K562 (cell line): ENCODE data around the gene GLDN. TPM values are rescaled to one million over a fixed set of nuclear protein-coding genes. Genes with fewer than 3 reads are reported as not detected.

Source experiments
- ATAC-seq: fragments of 200-7000 bp; cut with Tn5 transposase; 3 replicates; pipeline ENCODE4 v1.9.1; 2020; ENCODE audit warnings: moderate library complexity
- BruUV-seq: library from RNA; stranded (reverse); fragments of 400-500 nt; replicated peaks from 2 replicates; lab custom pipeline; 2021; lab: Mats Ljungman, UMichigan
- CTCF ChIA-PET: fragments of 300-600 bp; formaldehyde crosslinking; extraction: SDS; loops from one replicate; lab custom pipeline; 2021; ENCODE audit warnings: low intra/inter-chr PET ratio; lab: Yijun Ruan, JAX
- POLR2A ChIA-PET: fragments of 300-600, 350-650 bp; sonication (Branson Sonifier 250); formaldehyde crosslinking; extraction: SDS; loops from one replicate; lab custom pipeline; 2021; ENCODE audit warnings: antibody characterized with exemption, inconsistent platforms; lab: Yijun Ruan, JAX
- DNase-seq, 4 experiments: peaks; one replicate each; pipeline versions ENCODE4 v3.0.0 to v3.0.0-alpha.2; 2011 to 2018; ENCODE audit warnings: low spot score in 3 of 4, mixed read lengths in 3 of 4; ENCODE audit errors: extremely low read depth in 1 of 4
- FAIRE-seq: peaks from 2 replicates; lab custom pipeline; 2011; peaks lifted over from hg19 to GRCh38; lab: Jason Lieb, UNC
- H2AFZ ChIP-seq: 2 replicates; pipeline ENCODE4 v1.6.0; 2011; ENCODE audit warnings: low read depth, low read length, control low read depth, inconsistent platforms
- H3K27ac ChIP-seq: fragments of 200-600 bp; 3 replicates; pipeline ENCODE4 v1.8.0; 2011; ENCODE audit warnings: low read depth, mild to moderate bottlenecking, control low read depth, inconsistent platforms, low read length, moderate library complexity, mixed read lengths; ENCODE audit errors: extremely low read depth
- H3K27me3 ChIP-seq, 2 experiments: fragments of 300-600 bp in 1 of 2; 2 replicates in 1 of 2; 3 replicates in 1 of 2; pipeline versions ENCODE4 v1.6.0 to v1.8.0; 2011; ENCODE audit warnings: inconsistent platforms in 2 of 2, low read length in 2 of 2, mild to moderate bottlenecking in 1 of 2, mixed read lengths in 1 of 2, moderate library complexity in 1 of 2; ENCODE audit not compliant: control insufficient read depth in 2 of 2, insufficient read depth in 2 of 2
- H3K36me3 ChIP-seq: fragments of 300-600 bp; 3 replicates; pipeline ENCODE4 v1.8.0; 2011; ENCODE audit warnings: mild to moderate bottlenecking, low read length, inconsistent platforms; ENCODE audit not compliant: control insufficient read depth, insufficient read depth
- H3K4me1 ChIP-seq, 2 experiments: fragments of 200-600 bp in 1 of 2; replicated peaks in 1 of 2; 2 replicates in 1 of 2; 3 replicates in 1 of 2; pipeline versions ENCODE4 v1.5.1 to v1.8.0; 2011; ENCODE audit warnings: inconsistent platforms in 2 of 2, low read length in 2 of 2, mild to moderate bottlenecking in 1 of 2, mixed read lengths in 1 of 2, moderate library complexity in 1 of 2; ENCODE audit not compliant: control insufficient read depth in 2 of 2, insufficient read depth in 2 of 2
- H3K4me2 ChIP-seq: 2 replicates; pipeline ENCODE4 v1.6.1; 2011; ENCODE audit warnings: low read length, control low read depth, inconsistent platforms, mixed read lengths; ENCODE audit not compliant: insufficient read depth
- H3K4me3 ChIP-seq: fragments of 200-600 bp; sonication (generic), shearing (Covaris generic); 2 replicates; pipeline ENCODE4 v1.5.1; 2016; ENCODE audit warnings: control low read depth, inconsistent platforms
- H3K79me2 ChIP-seq: fragments of 200-600 bp; 3 replicates; pipeline ENCODE4 v1.8.0; 2011; ENCODE audit warnings: low read length, inconsistent platforms; ENCODE audit not compliant: control insufficient read depth, insufficient read depth
- H3K9ac ChIP-seq, 2 experiments: 2 replicates each; pipeline versions ENCODE4 v1.6.0 to v1.6.1; 2011; ENCODE audit warnings: low read depth in 2 of 2, low read length in 2 of 2, control low read depth in 1 of 2, inconsistent platforms in 1 of 2, mild to moderate bottlenecking in 1 of 2, mixed read lengths in 1 of 2; ENCODE audit not compliant: insufficient read depth in 1 of 2
- H3K9me1 ChIP-seq: one replicate; pipeline ENCODE4 v1.6.0; 2011; ENCODE audit warnings: inconsistent platforms, mild to moderate bottlenecking, low read length, moderate library complexity; ENCODE audit not compliant: control insufficient read depth, insufficient read depth
- H3K9me3 ChIP-seq: replicated peaks from 2 replicates; pipeline ENCODE4 v1.5.1; 2011; ENCODE audit warnings: low read depth, low read length, inconsistent platforms; ENCODE audit not compliant: control insufficient read depth, insufficient read depth
- H4K20me1 ChIP-seq: replicated peaks from 2 replicates; pipeline ENCODE4 v1.6.1; 2011; ENCODE audit warnings: low read length, inconsistent platforms, mixed read lengths; ENCODE audit not compliant: control insufficient read depth, insufficient read depth
- EGR1 ChIP-seq: fragments of 450-650 bp; conservative IDR thresholded peaks from 2 replicates; pipeline ENCODE4 v1.6.1; 2017; ENCODE audit warnings: mild to moderate bottlenecking
- GTF2E2 ChIP-seq: fragments of 200-800 bp; sonication (Bioruptor generic); IDR thresholded peaks from 2 replicates; pipeline ENCODE4 v1.6.1; 2016; ENCODE audit warnings: missing genetic modification characterization, missing compliant biosample characterization
- KDM4B ChIP-seq, 2 experiments: fragments of 450-650 bp in 1 of 2; sonication (generic) in 1 of 2; IDR thresholded peaks; 2 replicates each; pipeline ENCODE4 v1.6.1; 2016 to 2017; ENCODE audit warnings: borderline replicate concordance in 2 of 2, antibody characterized with exemption in 1 of 2, low read depth in 1 of 2, mild to moderate bottlenecking in 1 of 2
- NR2C2 ChIP-seq, 2 experiments: fragments of 200-800 bp in 1 of 2; sonication (Bioruptor generic) in 1 of 2; sonication (generic) in 1 of 2; formaldehyde crosslinking in 1 of 2; IDR thresholded peaks; 2 replicates each; pipeline versions ENCODE4 v1.6.1 to v1.8.0; 2016 to 2022; ENCODE audit warnings: mild to moderate bottlenecking in 1 of 2, missing compliant biosample characterization in 1 of 2, missing genetic modification characterization in 1 of 2, missing genetic modification reagents in 1 of 2
- ZFP36 ChIP-seq: fragments of 150-350 bp; IDR thresholded peaks from 2 replicates; pipeline ENCODE4 v1.6.1; 2018; ENCODE audit warnings: low read length, low read depth; ENCODE audit not compliant: partially characterized antibody
- ZNF134 ChIP-seq: fragments of 250-450 bp; sonication (Bioruptor Pico); conservative IDR thresholded peaks from 2 replicates; pipeline ENCODE4 v1.4.0; 2020
- ZNF175 ChIP-seq: fragments of 200-800 bp; sonication (Bioruptor generic); IDR thresholded peaks from 2 replicates; pipeline ENCODE4 v1.6.1; 2016; ENCODE audit warnings: low read depth, mild to moderate bottlenecking, missing genetic modification characterization, missing compliant biosample characterization
- ZNF184 ChIP-seq: sonication (generic); formaldehyde crosslinking; IDR thresholded peaks from 2 replicates; pipeline ENCODE4 v1.5.0; 2020; ENCODE audit warnings: missing genetic modification reagents
- ZNF780A ChIP-seq: fragments of 250-450 bp; sonication (Bioruptor Pico); IDR thresholded peaks from 2 replicates; pipeline ENCODE4 v1.5.0; 2021; ENCODE audit warnings: mild to moderate bottlenecking
- WGBS: fragments of 100-300 bp; shearing (Covaris generic); methylation state at CpG from one replicate; pipeline ENCODE4 v1.1.6; 2016; ENCODE audit warnings: low coverage, mixed read lengths; ENCODE audit not compliant: insufficient coverage; ENCODE audit errors: missing lambda C conversion rate; 5-methylcytosine and 5-hydroxymethylcytosine counted together
- in situ Hi-C: fragments of 300-500 bp; cut with MboI; formaldehyde crosslinking; loops from 4 replicates; pipeline ENCODE4 v1.15.0; 2018; ENCODE audit warnings: inconsistent platforms, mixed read lengths
- intact Hi-C: fragments of 100-400 bp; cut with micrococcal nuclease; formaldehyde crosslinking; loops from 2 replicates; pipeline ENCODE4 v1.14.2; 2022
- polyA plus RNA-seq, 8 experiments: library from polyadenylated mRNA; depleted of rRNA in 4 of 8; stranded (reverse) in 5 of 8; unstranded in 3 of 8; fragments of >200 nt; fragmentation: Nextera tagmentation in 2 of 8; fragmentation: Illumina TruSeq in 1 of 8; extraction: Ambion mirVana in 2 of 8; extraction: Trizol in 1 of 8; gene quantifications; 2 replicates each; pipeline versions ENCODE4 v1.2.1 to v1.2.3, GENCODE V29; 2011 to 2014; ENCODE audit warnings: inconsistent platforms in 1 of 8, missing spikeins in 1 of 8
- total RNA-seq, 7 experiments: library from RNA; depleted of rRNA in 6 of 7; stranded (reverse); fragments of >200 nt in 6 of 7; fragmentation: Illumina TruSeq in 2 of 7; extraction: Trizol in 2 of 7; gene quantifications; 2 replicates each; pipeline versions ENCODE4 v1.2.1 to v1.2.3, GENCODE V29; 2011 to 2021; ENCODE audit warnings: low replicate concordance in 1 of 7
- TF ChIP-seq, protein P1 (sequence below): fragments of 450-650 bp; conservative IDR thresholded peaks from 2 replicates; pipeline ENCODE4 v1.6.1; 2016; ENCODE audit warnings: missing genetic modification characterization, low read depth, mild to moderate bottlenecking, missing compliant biosample characterization, moderate library complexity
- TF ChIP-seq, protein P2 (sequence below): fragments of 450-650 bp; conservative IDR thresholded peaks from 2 replicates; pipeline ENCODE4 v1.6.1; 2016; ENCODE audit warnings: missing genetic modification characterization, low read depth, mild to moderate bottlenecking, control low read depth, missing compliant biosample characterization
- TF ChIP-seq, protein P3 (sequence below), 2 experiments: fragments of 450-650 bp in 1 of 2; sonication (generic) in 1 of 2; formaldehyde crosslinking in 1 of 2; IDR thresholded peaks in 1 of 2; conservative IDR thresholded peaks in 1 of 2; 2 replicates each; pipeline versions ENCODE4 v1.6.1 to v1.8.1; 2016 to 2023; ENCODE audit warnings: mild to moderate bottlenecking in 2 of 2, moderate library complexity in 2 of 2, inconsistent platforms in 1 of 2, missing genetic modification reagents in 1 of 2

The GLDN gene
- total and polyA plus RNA-seq, 9 of the 15 experiments (the other 6 are each of a cell fraction or from before 2014, with no cell fraction given): 0.05 to 0.33 (median 0.18) TPM

- TF ChIP-seq, protein P1, sequence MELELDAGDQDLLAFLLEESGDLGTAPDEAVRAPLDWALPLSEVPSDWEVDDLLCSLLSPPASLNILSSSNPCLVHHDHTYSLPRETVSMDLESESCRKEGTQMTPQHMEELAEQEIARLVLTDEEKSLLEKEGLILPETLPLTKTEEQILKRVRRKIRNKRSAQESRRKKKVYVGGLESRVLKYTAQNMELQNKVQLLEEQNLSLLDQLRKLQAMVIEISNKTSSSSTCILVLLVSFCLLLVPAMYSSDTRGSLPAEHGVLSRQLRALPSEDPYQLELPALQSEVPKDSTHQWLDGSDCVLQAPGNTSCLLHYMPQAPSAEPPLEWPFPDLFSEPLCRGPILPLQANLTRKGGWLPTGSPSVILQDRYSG (tag): no peak
- TF ChIP-seq KDM4B (IDR thresholded peaks at IDR 0.05; ENCODE audit: borderline replicate concordance in 2 of 2, low read depth in 1 of 2): no peak
- TF ChIP-seq, protein P2, sequence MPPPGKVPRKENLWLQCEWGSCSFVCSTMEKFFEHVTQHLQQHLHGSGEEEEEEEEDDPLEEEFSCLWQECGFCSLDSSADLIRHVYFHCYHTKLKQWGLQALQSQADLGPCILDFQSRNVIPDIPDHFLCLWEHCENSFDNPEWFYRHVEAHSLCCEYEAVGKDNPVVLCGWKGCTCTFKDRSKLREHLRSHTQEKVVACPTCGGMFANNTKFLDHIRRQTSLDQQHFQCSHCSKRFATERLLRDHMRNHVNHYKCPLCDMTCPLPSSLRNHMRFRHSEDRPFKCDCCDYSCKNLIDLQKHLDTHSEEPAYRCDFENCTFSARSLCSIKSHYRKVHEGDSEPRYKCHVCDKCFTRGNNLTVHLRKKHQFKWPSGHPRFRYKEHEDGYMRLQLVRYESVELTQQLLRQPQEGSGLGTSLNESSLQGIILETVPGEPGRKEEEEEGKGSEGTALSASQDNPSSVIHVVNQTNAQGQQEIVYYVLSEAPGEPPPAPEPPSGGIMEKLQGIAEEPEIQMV (tag): no peak
- no peak for TF ChIP-seq GTF2E2 (tag)
Measured at GRCh38 chr15:51321316-51321715, 20.1 kb upstream of the GLDN start (continued).

- FAIRE-seq: no peak
- CTCF ChIA-PET: no interaction called here
- TF ChIP-seq ZNF175 (CRISPR knock-in tag) (peak; percentile 62; the same call in 1 of the 2 replicates), ZNF780A (CRISPR knock-in tag) (no peak), EGR1 (peak; percentile 18; the same call in 1 of the 2 replicates), ZFP36 (peak; percentile 54), ZNF184 (CRISPR knock-in tag) (no peak), ZNF134 (CRISPR knock-in tag) (0 out of 2 replicates have a peak, but pooled peaks have one; percentile 44), NR2C2 (CRISPR knock-in tag; IDR thresholded peaks at IDR 0.05) (no peak), NR2C2 (tag; IDR thresholded peaks at IDR 0.05) (peak; percentile 24; the same call in 1 of the 2 replicates)
- TF ChIP-seq, protein P3, sequence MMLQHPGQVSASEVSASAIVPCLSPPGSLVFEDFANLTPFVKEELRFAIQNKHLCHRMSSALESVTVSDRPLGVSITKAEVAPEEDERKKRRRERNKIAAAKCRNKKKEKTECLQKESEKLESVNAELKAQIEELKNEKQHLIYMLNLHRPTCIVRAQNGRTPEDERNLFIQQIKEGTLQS (IDR thresholded peaks at IDR 0.05): 0 out of 2 replicates have a peak, but pooled peaks have one; percentile 19
- TF ChIP-seq, protein P3 (CRISPR knock-in tag; conservative IDR thresholded peaks at IDR 0.05): no peak
Measured at GRCh38 chr15:51322621-51323296, 18.7 kb upstream of the GLDN start.

More at GRCh38 chr15:51322621-51323296, 18.7 kb upstream of the GLDN start:
- Histone ChIP-seq H3K27ac (no peak overlapping the region), H2AFZ (no peak overlapping the region), H3K79me2 (no peaks in the 10 kb centered on the region), H3K4me1 (no peaks in the 10 kb centered on the region; a peak in 1 of 5 replicates), H3K9ac (no peak overlapping the region), H3K9me1 (no peaks in the 10 kb centered on the region), H4K20me1 (no peaks in the 10 kb centered on the region; the same call in 1 of the 2 replicates), H3K4me3 (no peak overlapping the region), H3K27me3 (peaks cover 3 to 12% of the 10 kb centered on the region in 2 experiments; a peak in 4 of 5 replicates), H3K36me3 (no peaks in the 10 kb centered on the region), H3K4me2 (no peak overlapping the region), H3K9me3 (no peaks in the 10 kb centered on the region)
- DNase-seq: no peak
- intact Hi-C loops: no loop called here
- in situ Hi-C loops: no loop called here
- no peak; the same call in 2 of the 3 replicates for ATAC-seq
- POLR2A ChIA-PET: interaction anchor here (0.7 to 0.8 kb wide), 2 partner anchors 39 to 193 kb away, joined by 3 read pairs; no protein-coding TSS in a partner anchor
- BruUV-seq: no TSS peak
- WGBS: 22% methylated on average over 1 of the region's 1 CpG
